ENCODE data around the gene POLRMT.

DNA sequence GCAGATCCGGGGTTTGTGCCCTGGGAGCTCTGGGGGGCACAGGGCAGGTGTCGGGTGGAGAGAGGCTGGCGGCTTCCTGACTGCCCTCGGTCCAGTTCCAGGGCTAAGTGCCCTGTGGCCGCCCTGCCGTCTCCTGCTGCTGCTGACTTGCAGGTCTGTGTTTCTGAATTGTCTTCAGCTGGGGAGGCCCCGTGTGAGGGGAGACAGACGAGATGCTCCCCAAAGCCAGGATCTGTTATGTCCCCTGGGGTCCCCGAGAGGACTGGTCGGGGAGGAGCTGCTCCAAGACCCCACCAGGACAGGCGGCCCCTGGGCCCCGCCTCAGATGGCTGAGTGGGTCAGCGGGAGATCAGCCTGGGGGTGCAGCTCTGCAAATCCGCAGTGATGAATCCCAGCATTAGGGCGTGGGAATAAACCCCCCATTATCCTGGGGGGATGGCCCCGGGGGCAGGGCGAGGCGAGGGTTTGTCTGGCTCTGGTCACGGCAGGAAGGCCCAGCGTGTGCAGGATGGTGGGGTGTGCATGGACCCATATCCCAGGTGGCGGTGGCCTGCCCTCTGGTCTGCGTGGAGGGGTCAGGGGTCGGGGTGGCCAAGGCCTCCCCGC, 39.0 kb downstream of the POLRMT start:
- TF ChIP-seq SNAI2 (CRISPR knock-in tag; IDR thresholded peaks at IDR 0.05) (no peak), OSR1 (CRISPR knock-in tag; IDR thresholded peaks at IDR 0.05) (no peak), ZFP3 (CRISPR knock-in tag; IDR thresholded peaks at IDR 0.05) (no peak), ZC3H10 (CRISPR knock-in tag; IDR thresholded peaks at IDR 0.05) (no peak)

Measured in SK-N-SH treated with all-trans-retinoic acid at 6 μM for 48 hours (cell line).